Fibroblast of villous mesenchyme (primary cell): Measurements from ENCODE around the gene HBB. TPM values are rescaled to one million over a fixed set of nuclear protein-coding genes. Genes with fewer than 3 reads are reported as not detected.

Experiments
- DNase-seq: peaks from one replicate; pipeline ENCODE4 v3.0.0-alpha.2; 2010; ENCODE audit warnings: low read depth
- H3K4me3 ChIP-seq: 2 replicates; pipeline ENCODE4 v1.5.1; 2011; ENCODE audit warnings: low read depth, mild to moderate bottlenecking, low read length
- total RNA-seq: library from RNA; depleted of rRNA; stranded (reverse); fragments of >200 nt; gene quantifications from 2 replicates; pipeline ENCODE4 v1.2.3, GENCODE V29; 2012
- TF ChIP-seq, protein P1 (sequence below): IDR thresholded peaks from 2 replicates; pipeline ENCODE4 v1.5.1; 2012; ENCODE audit warnings: low read depth, mild to moderate bottlenecking, low read length; ENCODE audit not compliant: insufficient read depth

HBB gene
- total RNA-seq, 1 donor = not detected

DNA sequence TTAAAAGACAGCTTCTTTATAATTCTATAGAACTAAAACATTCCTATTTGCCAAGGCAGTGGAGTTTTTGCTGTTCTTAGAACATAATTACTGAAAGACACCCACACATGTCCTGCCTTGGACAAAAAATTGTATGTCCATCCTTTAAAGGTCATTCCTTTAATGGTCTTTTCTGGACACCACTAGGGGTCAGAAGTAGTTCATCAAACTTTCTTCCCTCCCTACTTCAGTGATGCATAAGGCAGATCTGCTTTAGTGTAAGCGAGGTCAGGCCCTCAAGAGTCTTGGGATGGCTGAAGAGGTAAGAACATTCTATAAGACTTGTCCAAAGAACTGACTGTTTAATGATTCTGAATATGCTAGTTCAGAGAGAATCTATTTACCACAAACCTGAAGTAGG lies 22.1 kb downstream of the HBB start:
- no peak overlapping the region for H3K4me3 ChIP-seq
- TF ChIP-seq, protein P1, sequence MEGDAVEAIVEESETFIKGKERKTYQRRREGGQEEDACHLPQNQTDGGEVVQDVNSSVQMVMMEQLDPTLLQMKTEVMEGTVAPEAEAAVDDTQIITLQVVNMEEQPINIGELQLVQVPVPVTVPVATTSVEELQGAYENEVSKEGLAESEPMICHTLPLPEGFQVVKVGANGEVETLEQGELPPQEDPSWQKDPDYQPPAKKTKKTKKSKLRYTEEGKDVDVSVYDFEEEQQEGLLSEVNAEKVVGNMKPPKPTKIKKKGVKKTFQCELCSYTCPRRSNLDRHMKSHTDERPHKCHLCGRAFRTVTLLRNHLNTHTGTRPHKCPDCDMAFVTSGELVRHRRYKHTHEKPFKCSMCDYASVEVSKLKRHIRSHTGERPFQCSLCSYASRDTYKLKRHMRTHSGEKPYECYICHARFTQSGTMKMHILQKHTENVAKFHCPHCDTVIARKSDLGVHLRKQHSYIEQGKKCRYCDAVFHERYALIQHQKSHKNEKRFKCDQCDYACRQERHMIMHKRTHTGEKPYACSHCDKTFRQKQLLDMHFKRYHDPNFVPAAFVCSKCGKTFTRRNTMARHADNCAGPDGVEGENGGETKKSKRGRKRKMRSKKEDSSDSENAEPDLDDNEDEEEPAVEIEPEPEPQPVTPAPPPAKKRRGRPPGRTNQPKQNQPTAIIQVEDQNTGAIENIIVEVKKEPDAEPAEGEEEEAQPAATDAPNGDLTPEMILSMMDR = peak; percentile 62
- DNase-seq = peak; percentile 81

DNA sequence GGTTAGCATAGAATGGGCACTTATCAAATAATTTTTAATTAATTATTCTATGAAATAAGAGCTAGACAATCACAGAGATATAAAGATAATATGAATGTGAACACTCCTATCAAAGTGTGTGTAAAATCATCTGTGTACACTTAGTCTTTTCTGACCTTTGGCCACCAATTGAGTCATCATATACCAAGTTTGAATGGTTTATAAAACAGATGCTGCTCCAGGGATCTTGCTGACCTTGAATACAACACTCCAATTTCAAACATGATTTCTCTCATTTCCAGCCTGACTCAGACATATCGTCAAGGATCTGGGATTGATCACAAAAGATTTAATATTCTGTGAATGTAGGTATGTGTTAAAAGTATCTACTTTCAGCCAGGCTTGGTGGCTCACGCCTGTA lies 23.5 kb downstream of the HBB start:
- TF ChIP-seq, protein P1 = no peak
- no peak for DNase-seq
- no peak overlapping the region for H3K4me3 ChIP-seq

DNA sequence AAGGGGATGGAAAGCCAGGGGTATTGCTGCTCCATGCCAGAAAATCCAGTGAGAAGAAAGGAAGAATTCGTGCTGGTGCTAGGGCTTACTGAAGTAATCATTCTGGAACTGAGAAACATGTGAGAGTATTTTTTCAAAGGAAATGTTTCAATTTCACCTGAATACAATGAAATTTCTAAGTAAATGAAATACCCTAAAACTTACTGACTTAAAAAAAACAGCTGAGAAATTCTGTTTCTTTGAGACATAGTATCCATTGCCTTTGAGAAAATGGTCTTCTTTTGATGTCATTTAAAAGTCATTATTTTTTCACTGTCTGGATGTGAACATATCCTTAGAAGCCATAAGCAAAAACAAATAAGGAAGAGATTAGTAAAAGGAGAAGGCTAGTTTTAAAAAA lies 26.3 kb downstream of the HBB start, which contains the start of gene OR51V1:
TSS of gene OR51V1 (minus strand) at position 101 of the 400 bp plus-strand sequence. CDS start at position 101, 0 bp downstream.
- DNase-seq = no peak
- H3K4me3 ChIP-seq = no peak within 1 kb of the TSS
- TF ChIP-seq, protein P1 = no peak

DNA sequence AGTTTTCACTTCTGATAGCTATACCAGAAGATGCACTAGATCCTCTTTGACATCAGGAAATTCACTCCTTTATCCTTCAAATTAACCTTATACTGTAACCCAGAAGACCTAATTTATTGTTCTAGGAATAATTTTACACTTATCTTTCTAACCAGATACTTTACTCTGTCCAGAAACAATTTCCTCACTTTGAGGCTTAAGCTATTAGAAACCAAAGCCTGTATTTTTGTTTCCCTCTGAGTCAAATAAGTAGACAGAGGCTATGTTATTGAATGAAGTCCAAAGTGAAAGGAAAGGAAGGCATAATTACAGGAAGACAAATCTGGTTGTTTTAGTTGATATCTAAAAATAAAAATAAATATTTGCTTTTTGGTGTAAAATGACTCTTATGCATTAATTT lies 28.6 kb downstream of the HBB start:
- DNase-seq = no peak
- TF ChIP-seq, protein P1 = no peak

DNA sequence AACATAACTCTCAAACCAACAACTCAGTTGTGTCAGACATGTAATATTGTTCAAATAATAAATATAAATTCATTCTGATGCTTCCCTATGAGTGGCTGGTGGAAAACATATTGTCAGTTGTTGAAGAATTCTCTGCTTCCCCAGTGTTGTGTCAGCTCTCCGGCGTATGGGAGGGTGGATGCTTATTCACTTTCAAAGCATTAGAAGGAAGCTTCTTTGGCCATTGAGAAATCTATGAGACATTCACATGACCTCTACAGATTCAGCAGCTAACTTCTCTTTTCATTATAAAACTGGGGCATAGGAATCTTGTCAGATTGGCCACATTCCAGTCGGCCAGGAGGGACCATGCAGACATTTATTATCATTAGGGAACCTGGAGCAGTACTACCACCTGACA lies 29.3 kb downstream of the HBB start:
- DNase-seq = peak; percentile 24

More for the DNA sequence above, 28.6 kb downstream of the HBB start:
- H3K4me3 ChIP-seq = no peak overlapping the region

DNA sequence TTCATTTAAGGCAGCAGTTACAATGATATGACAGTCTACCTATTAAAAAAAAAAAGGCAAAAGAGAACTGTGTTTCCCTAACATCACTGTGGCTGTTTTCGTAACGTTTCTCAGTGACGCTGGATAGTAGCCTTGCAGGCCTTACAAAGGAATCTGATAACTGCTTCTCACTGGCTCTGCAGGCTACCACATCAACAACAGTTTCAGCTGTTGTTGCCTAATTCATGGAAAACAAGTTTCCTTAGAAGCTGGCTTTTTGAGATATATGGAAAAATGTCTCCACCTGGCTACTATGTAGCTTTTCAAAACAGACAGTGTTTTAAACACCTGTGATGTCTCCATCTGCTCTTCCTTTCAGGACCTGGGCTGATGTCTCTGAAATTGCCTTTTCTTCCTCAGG lies 30.1 kb downstream of the HBB start:
- DNase-seq = peak; percentile 8
- H3K4me3 ChIP-seq = no peak overlapping the region
- TF ChIP-seq, protein P1 = no peak

More for the DNA sequence above, 29.3 kb downstream of the HBB start:
- TF ChIP-seq, protein P1 = no peak
- no peak overlapping the region for H3K4me3 ChIP-seq

DNA sequence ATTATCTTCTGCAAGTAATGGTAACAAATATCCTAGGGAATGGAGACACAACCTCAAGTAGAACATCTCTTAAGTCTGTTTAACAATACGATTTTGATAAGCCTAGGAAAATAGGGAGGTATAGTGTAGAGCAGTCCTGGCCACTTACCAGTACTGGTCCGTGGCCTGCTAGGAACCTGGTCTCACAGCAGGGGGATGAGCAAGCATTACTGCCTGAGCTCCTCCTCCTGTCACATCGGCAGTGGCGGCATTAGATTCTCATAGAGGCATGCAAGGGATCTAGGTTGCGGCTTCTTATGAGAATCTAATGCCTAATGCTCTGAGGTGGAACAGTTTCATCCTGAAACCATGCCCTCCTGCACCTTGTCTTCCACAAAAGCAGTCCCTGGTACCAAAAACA lies 30.8 kb downstream of the HBB start:
- TF ChIP-seq, protein P1 = no peak
- no peak overlapping the region for H3K4me3 ChIP-seq
- DNase-seq = no peak
